Stimulated activated CD8-positive, alpha-beta memory T cell treated with anti-CD3 and anti-CD28 coated beads, Interleukin-7, amount 100 ng/mL, for 4 hours (primary cell): ENCODE data around the gene GLIS1.

Experiments used
- DNase-seq, 2 donors: peaks; one replicate each; pipeline ENCODE4 v3.0.0-alpha.2; 2020; ENCODE audit warnings: low read depth in 2 of 2

Gene GLIS1

DNA sequence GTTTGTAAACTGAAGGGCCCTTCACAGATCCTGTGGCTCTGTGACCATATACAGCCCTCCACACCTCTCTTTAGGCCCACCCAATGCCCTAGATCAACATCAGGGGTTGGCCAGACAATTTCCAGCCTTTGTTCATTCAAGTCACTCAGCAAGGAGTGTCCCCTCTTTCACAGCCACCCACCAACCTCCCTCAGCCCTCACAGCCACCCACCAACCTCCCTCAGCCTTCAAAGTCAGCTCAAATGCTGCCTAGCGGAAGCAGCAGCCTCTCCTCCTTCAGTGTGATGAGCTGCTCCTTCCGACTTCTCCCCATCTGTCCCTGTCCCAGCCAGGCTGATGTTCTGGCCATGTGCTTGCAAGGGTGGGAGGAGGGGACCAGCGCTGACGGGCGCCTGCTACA lies 208.4 kb downstream of the GLIS1 start:
- DNase-seq = no peak

DNA sequence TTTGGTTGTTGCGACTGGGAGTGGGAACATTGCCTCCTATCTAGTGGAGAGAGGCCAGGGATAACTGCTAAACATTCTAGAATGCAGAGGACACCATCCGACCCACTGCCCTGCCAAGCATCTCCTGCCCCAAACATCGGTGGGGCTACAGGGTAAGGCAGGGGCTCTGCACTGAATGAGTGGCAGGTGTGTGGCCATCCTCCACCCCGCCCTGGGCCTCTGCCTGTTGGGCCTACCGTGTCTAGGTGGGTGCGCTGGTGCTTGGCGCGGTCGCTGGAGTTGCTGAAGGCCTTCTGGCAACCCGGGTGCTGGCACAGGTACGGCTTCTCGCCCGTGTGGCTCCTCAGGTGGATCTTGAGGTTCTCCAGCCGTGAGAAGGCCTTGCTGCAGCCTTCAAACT lies 209.4 kb downstream of the GLIS1 start:
- DNase-seq = no peak

DNA sequence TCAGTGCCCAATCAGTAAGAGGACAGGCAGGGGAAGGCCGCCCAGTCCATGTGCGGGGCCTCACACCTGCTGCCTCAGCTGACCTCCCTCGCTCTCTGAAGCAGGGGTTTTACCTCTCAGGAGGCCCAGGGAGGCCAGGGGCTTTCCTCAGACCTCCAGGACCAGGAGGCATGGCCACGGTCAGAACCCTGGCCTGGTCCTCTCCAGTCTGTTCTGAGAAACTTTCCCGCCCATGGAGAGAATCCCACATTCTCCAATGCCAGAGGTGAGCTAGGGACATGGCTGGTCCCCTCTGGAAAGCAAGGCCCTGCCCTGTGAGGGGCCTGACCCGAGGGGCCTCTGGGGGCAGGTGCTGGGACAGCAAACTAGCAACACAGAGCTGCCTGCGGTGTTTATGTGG lies 211.6 kb downstream of the GLIS1 start:
- no peak for DNase-seq

DNA sequence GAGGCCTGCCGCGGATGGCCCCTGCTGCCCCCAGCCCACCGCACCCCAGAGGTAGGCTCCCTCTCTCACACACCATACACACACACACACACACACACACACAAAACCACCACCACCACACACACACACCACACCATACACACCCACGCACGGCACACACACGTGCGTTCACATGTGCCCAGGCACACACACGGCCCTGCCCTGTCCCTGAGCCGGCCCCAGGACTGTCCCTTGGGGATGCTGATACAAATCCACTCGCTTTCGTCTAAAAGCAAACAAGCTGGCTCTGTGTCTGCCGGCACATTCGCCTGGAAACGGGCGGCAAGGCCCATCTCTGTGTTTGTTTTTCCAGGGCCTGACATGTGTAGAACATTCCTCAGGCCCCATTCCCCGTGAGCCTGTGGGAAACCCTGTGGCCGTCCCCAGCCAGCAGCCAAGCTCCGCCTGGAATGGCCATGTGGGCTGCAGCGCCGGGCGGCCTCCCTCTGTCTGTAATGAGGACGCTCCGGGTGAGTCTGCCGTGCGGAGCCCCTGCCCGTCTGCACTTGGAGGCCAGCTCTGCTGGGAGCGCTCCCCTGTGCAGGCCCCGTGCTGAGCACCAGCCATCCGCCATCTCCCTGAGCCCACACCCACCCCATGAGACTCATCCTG lies 212.4 kb downstream of the GLIS1 start:
- DNase-seq = no peak

DNA sequence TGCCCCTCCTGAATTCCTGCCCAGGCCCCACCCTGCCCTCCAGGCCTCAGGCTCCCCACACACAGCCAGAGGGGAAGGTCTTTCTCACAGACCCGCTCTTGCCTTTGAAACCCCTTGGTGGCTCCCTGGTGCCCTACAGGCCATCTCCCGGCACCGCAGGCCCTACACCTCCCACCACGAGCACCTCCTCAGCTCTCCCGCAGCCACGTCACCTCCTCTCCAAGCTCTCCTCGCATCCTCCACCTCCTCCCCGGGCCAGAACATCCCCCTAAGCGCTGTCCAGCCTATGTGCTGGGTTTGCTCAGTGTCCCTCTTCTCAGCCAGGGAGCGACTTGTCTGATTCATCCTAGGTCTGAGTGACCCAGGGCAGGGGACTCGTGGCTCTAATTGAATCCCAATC lies 213.4 kb downstream of the GLIS1 start:
- DNase-seq = no peak

DNA sequence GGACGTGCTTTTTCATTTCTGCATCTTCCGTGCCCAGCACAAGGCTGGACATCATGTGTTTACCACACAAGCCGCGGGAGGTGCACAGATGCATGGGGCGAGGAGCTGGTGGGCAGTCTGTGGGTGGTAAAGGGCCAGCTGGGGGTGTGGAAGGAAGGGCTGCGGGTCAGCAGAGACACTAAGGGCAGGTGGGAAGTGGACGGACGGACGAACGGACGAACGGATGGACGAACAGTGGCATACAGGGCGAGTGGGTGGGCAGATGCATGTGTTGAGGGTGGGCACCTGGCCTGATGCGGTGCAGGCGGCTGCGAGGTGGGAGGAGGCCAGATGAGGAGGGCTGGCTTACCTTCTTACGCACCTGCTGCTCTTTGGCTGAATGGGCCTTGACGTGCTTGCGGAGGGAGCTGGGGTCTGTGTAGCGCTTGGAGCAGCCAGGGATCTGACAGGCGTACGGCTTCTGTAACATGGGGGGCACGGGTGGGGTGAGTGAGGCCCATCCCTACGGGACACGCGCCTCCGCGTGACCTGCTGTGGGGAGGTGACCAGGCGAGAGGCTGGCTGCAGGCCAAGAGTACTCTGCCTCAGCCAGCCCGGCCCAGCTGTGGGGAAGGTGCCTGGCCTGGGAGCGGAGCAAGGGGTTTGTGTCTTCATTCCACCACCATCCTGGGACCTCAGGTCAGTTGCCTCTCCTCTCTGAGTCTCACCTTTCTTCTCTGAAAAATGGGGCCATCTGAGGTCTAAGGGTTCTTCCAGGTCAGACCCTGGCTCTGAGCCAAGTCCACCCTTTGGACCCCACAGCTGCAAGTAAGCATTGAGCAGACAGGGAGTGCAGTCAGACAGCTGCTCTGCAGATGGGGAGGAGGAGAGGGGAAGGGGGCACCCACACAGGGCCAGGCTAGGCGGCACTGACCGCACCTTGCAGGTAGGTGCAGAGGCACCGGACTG lies 214.3 kb downstream of the GLIS1 start:
- DNase-seq = no peak

DNA sequence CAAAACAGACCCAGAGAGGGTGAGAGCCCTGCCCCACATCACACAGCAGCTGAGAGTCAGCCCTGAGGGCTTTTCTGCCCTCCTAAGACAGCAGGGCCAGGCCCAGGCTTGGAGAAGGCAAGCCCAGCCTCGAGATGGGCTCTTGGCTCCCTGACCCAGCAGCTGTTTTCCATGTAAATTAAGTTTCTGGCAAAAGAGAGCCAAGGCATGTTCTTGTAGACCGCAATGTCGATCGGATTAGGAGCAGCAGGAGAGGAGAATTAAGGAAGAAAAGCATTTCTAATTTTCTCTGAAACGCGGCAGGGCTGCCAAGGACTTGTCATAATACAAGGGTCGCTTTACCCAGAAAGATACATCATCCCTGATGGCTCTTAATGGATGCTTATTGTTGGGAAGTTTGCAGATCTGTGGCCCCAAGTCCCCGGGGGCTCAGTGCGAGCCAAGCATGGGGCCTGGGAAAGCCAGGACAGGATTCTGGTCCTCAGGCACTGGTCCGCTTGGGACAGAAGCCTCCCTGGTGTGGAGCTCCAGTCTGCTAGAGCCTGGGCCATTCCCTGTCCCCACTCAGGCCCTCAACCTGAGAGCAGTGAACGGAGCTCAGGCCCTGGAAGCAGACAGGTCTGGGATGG lies 216.9 kb downstream of the GLIS1 start:
- no peak for DNase-seq

DNA sequence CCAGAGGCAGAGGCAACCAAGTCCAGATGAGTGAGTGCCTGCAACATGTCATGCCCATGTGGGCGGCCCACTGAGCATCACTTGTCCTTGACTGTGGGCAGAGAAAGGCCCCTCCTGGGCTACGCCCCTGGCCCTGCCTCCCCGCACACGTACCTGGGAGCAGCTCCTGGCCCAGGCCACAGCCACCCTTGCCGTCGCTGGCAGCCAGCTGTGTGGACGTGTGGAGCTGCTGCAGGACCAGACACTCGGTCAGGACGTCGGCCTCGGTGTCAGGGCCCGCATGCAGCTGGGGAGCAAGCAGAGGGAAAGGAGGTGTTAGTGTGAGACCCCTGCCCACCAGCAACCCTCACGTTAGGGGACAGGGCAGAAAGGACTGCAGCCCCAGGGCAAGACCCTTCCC lies 218.5 kb downstream of the GLIS1 start:
- DNase-seq = no peak

DNA sequence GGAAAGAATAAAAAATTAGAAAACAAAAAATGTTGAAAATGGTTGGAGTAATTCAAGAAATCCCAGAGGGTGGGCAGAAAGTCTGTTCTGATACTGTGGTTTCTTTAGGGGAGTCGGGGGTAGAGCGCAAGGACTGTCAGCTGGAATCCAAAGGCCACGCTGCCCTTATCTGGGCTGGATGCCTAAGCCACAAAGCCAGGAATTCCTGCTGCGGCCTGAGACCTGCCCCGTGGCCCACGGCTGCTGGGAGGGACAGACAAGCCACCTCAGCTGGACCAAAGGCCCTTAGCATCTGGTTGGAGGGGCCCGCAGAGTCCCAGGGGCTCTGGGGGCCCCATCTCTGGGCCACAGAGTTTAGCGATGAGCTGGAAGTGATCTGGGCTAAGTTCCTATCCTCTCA lies 219.5 kb downstream of the GLIS1 start:
- DNase-seq = no peak

DNA sequence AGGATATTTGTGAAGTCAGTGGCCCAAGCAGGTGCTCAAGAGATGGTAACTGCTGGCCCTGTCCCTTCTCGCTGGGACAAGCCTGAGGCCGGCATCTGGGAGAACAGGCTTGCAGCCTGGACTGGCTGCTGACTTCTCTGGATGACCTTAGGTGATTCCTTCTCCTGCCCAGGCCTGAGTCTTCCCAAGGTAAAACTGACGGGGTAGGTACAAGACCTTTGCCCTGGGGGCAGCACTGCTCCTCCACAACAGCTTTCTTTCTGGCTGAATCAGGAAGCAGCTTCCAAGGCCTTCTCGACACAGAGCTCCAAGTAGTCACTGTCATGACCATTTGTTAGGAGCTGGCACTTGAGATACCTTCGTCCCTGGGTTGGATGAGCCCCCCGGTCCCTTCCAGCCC lies 220.2 kb downstream of the GLIS1 start:
- no peak for DNase-seq

DNA sequence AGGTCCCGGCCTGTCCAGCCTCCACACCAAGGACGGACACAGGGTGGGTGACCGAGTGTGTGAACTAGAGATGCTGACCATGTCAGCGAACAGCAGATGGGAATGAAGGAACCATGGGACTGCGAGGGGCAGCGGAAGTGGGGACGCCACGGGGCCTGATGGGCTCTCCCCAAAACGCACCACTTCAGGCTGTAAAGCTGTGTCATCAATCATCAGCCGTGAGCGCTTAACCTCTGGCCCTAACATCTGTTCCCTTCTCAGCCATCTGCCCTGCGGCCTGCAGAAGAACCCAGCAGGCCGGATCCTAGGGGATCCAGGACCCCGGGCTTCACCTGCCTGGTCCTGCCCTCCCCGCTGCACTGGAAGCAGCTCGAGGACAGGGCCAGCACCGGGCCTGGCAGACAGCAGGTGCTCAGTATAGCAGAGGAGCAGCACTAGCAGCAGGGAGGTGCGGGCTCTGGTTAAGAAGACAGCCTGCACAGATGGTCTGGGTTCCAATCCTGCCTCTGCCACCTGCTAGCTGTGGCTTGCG lies 221.1 kb downstream of the GLIS1 start:
- DNase-seq = no peak

DNA sequence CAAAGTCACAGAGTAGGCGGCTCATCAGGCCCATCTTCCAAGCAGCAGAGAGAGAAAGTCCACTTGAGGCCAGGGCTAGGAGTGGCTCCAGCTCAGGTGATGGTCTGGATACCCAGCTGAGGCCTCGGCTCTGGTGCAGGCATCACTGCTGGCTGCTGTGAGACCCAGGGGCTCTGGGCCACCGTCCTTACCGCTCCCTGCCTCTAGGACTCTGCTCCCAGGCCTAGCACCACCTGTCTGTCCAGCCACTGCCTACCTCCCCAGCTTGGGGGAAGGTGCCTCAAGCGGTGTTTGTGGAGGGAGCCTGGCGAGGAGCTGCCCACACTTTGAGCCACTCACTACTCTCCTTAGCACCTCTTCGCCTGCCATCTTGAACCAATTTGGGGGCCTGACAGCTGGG lies 221.9 kb downstream of the GLIS1 start:
- no peak for DNase-seq

DNA sequence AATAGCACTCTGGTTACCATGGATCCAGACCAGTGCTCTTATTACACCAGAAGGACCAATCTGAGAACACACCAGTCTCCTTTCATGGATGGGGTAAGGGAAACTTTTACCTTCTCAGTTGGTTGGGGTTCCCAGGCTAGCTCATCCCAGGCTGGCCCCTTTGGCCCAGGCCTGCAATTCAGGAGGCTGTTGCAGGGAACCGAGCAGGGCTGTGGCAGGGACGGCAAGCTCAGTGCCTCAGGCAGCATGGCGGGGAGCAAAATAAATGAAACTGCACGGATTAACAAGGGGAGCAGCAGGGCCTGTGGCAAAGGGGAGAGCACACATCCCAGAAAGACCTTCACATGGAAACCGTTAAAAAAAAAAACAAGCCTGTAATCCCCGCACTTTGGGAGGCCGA lies 222.8 kb downstream of the GLIS1 start:
- DNase-seq = no peak

DNA sequence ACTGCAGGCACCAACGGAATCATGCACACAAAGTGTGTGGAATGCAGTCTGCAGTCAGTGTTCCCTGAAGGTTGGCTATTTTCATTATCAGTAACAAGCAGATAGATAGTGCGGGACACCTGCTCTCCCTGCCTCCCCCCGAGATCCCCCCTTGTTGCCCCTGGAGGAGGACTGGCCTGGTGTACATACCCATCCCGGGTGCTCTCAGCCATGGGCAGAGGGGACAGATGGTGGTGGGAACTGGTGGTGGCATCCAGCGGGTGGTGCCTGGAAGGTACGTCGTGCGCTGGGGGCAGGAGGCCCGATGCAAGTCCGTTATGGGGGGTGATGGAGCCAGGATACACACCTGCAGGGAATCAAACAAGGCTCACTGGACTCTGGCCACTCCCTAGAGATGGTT lies 224.5 kb downstream of the GLIS1 start:
- DNase-seq = no peak

DNA sequence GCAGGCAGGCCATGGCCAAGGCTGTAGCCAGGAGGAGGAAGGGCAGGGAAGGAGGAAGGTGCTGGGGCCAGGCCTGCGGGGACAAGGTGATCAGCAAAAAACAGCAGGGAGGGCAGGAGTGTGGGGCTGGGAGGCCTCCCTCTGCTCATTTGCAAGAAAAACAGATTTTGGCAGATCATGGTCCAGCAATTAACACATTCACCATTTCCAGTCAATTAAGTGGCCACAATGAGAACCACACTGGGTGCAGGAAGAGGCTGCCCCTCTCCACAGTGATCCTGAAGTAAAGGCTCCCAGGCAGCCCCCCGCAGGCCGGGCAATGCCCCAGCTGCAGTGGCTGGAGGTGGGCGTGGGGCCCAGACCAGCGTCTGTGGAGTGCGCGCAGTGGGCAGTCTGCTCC lies 225.1 kb downstream of the GLIS1 start:
- no peak for DNase-seq

DNA sequence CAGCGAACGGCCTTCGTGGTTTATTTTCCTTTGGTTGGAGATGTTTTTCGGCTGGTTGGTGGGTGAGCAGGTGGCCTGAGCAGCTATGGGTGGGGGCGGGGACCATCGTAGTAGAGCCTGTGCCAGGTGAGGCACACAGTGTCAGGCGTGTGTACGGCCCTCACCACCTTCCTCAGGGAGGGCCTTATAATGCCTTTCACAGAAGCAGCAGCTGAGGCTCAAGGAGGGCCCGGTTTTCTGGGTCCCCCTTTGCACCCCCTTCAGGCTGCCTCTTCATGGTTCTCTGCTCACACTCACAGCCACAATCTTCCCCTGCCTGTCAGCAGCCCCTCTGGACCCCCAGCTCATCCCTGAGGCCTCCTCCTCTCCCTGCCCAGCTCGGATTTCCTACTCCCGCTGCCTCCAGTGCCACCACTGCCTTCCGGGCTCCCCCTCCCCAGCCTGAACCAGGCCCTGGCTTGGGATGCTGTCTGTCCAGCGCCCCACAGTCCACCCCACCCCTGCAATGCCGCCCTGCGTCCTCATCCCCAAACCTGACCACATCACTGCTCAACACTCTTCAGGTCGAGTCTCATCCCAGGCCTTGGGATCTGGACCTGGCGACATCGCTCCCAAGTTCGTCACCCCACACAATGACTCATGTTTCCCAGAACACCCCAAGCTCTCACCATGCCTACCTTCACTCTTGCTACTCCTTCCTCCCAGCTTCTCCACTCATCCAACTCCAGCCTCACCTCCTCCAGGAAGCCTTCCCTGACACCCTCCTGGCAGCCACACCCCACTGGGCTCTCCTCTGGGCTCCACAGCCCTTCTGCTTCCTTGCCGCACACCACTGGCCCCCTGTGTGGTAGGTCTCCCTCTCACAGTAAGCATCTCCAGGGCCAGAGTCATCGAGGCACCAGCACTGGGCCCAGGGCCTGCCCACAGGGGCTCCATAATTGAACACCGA lies 225.9 kb downstream of the GLIS1 start:
- DNase-seq = no peak

DNA sequence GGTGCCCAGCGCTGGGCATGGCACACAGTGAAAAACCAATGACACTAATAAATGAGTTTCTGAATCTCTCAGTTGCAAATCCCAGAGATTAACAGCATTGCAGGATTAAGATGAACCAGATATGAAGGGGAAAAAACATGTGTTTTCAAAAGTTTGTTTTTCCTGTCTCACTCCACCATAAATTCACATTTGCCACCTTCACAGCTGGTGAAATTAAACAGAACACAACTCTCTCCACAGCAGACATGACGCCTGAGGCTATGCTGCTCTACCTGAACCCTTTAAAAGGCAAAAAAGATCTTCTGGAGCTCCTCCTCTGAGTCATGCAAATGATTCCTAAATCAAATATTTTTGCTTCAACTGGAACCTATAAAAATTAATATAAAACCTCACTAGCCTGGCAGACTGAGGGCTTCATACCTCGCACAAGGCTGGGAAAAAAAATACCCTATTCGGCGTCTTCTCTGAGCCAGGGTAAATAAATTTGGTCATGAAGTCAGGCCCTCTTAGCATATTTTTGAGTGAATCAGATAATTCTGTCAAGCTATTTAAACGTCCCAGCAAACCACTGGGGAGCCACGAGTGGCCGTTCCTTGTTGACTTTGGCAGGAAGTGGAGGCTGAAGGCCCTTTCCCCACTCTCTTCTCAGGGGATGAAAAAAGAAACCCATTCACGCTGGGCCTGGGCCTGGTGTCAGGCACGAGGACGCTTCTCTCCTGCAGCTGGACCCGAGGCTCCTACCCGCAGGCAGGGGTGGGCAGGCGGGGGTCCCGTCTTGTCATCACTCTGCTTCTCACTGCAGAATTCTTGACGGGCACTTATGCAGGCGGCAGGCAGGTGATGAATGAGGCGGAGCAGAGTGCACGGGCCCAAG lies 226.8 kb downstream of the GLIS1 start:
- DNase-seq = no peak

DNA sequence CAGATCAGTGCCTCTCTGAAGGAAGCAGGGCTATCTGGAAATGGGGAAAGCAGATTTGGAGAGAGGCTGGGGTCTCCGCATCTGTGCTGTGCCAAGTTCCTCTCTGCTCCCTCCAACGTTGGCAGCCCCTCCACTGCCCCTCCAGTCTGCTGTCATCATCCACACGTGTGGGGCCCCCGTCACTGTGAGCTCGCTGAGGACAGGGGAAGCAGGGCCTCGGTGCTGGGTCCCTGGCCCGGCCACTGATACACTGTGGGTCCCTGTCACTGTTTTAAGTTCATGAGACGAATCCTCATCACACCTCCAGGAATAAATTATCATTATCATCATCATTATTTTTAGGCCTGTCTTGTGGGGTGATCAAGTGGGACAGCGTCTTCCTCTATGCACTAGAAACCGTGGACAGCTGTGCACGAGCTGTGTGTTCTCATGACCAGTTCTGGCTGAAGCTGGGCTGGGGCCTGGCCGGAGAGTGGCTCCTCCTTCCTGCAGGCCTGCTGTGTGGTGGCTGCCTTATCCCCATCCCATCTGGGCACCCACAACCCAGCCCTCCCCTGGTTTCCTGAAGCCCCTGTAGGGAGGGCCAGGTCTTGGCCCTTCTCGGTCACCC lies 227.5 kb downstream of the GLIS1 start:
- DNase-seq = no peak

DNA sequence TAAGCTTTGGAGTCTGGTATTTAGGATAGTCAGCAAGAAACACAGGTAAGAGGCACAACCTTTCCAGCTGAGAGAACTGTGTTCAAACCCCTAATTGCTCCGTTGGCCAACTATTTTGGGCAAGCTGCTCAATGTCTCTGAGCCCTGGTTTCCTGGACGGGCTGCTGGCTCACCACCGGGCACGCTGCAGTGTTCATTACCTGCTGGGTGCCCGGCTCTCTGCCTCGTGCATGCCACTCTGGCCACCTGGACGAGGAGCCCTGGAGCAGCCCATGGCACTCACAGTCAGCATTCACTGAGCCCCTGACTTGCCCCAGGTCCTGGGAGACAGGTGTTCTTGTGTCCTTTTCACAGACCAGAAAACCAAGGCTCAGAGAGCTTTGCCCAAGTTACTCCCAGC lies 228.7 kb downstream of the GLIS1 start:
- no peak for DNase-seq

DNA sequence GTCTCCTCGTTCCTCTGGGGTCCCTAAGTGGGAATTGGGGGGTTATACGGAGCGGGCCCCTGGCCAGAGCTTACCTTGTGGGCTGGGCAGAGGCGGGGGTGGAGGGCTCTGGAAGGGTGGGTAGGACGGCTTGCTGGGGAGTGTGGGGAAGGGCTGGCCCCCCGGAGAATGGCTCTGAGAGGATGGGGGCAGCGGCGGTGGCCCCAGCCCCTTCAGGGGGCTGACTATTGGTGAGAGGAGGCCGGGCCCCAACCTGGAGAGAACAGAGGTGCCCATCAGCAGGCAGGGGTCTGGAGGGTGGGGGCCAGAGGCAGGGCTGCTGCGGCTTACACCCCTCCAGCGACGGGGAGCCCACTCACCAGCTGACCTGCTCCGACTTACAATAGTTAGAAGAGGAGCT lies 229.2 kb downstream of the GLIS1 start:
- DNase-seq = no peak
